Aorta (tissue), 5 donors: ENCODE measurements around the gene NTSR1. TPM values are rescaled to one million over a fixed set of nuclear protein-coding genes. Genes with fewer than 3 reads are reported as not detected.

ENCODE experiments used
- ATAC-seq: fragments of 200-7000 bp; cut with Tn5 transposase; one replicate; pipeline ENCODE4 v1.9.1; 2022; ENCODE audit warnings: moderate library complexity; ENCODE audit not compliant: low FRiP score
- DNase-seq, 2 donors: peaks; one replicate each; pipeline ENCODE4 v3.0.0-alpha.2; 2020
- H3K27ac ChIP-seq, 2 donors: one replicate each; pipeline ENCODE4 v1.5.1; 2013; ENCODE audit warnings: low read length in 2 of 2, mild to moderate bottlenecking in 2 of 2, moderate library complexity in 2 of 2, control low read depth in 1 of 2, inconsistent platforms in 1 of 2, low read depth in 1 of 2
- H3K27me3 ChIP-seq, 2 donors: one replicate each; pipeline ENCODE4 v1.6.1; 2013; ENCODE audit warnings: control low read depth in 1 of 2, low read length in 1 of 2, mild to moderate bottlenecking in 1 of 2, moderate library complexity in 1 of 2; ENCODE audit not compliant: insufficient read depth in 2 of 2, control insufficient read depth in 1 of 2
- H3K36me3 ChIP-seq, 2 donors: one replicate each; pipeline ENCODE4 v1.6.1; 2013; ENCODE audit warnings: control low read depth in 1 of 2, low read length in 1 of 2, mild to moderate bottlenecking in 1 of 2; ENCODE audit not compliant: insufficient read depth in 2 of 2, control insufficient read depth in 1 of 2
- H3K4me1 ChIP-seq, 2 donors: one replicate each; pipeline ENCODE4 v1.6.1; 2013; ENCODE audit warnings: low read length in 2 of 2, control low read depth in 1 of 2, mild to moderate bottlenecking in 1 of 2, moderate library complexity in 1 of 2; ENCODE audit not compliant: insufficient read depth in 2 of 2, control insufficient read depth in 1 of 2
- H3K4me3 ChIP-seq, 2 donors: one replicate each; pipeline ENCODE4 v1.5.1; 2013; ENCODE audit warnings: low read length in 2 of 2, control low read depth in 1 of 2, mild to moderate bottlenecking in 1 of 2
- H3K9me3 ChIP-seq: one replicate; pipeline ENCODE4 v1.6.1; 2013; ENCODE audit warnings: mild to moderate bottlenecking, low read length; ENCODE audit not compliant: control insufficient read depth
- WGBS, 2 donors: extraction: QIAGEN DNeasy Blood & Tissue Kit; methylation state at CpG; one replicate each; pipeline ENCODE4 v1.1.7; 2013; 5-methylcytosine and 5-hydroxymethylcytosine counted together
- intact Hi-C, 2 donors: fragments of 100-400 bp; cut with DNase I; formaldehyde crosslinking; loops; one replicate each; pipeline versions ENCODE4 v1.14.2 to v1.15.0; 2022
- polyA plus RNA-seq, 2 donors: library from polyadenylated mRNA; stranded (reverse); fragments of 200-250 nt; gene quantifications; one replicate each; pipeline ENCODE4 v1.2.3, GENCODE V29; 2013
- total RNA-seq, 2 donors: library from RNA; stranded (reverse); fragmentation: NEBNext Ultra II Directional; extraction: Animal tissue kit (Norgen Biotek cat#: 25700); gene quantifications; one replicate each; pipeline ENCODE4 v1.2.1, GENCODE V29; 2021
- donor health status: healthy with polysubstance abuse.
- donor health status: Bipolar disorder and iron deficiency.
- donor health status: DM: no; HTN: no; CAD: no.
- donor health status: DM: no; HTN: no; CAD: no.
- donor health status: DM: yes; HTN: yes; CAD: no.

NTSR1 gene
- total and polyA plus RNA-seq, 4 donors = not detected

GRCh38 chr20:62739067-62739466, 30.4 kb downstream of the NTSR1 start:
- H3K27me3 ChIP-seq = no peaks in the 10 kb centered on the region
- no peaks in the 10 kb centered on the region for H3K36me3 ChIP-seq
- H3K9me3 ChIP-seq = no peaks in the 10 kb centered on the region
- no peak overlapping the region for H3K27ac ChIP-seq
- whole genome bisulfite sequencing, 2 donors = 90% methylated on average over 12 of the region's 12 CpGs
- intact Hi-C loops = no loop called here
- no peak overlapping the region for H3K4me3 ChIP-seq
- ATAC-seq (no peak), DNase-seq (peak; percentile 41 to 44)
- no peaks in the 10 kb centered on the region for H3K4me1 ChIP-seq

DNA sequence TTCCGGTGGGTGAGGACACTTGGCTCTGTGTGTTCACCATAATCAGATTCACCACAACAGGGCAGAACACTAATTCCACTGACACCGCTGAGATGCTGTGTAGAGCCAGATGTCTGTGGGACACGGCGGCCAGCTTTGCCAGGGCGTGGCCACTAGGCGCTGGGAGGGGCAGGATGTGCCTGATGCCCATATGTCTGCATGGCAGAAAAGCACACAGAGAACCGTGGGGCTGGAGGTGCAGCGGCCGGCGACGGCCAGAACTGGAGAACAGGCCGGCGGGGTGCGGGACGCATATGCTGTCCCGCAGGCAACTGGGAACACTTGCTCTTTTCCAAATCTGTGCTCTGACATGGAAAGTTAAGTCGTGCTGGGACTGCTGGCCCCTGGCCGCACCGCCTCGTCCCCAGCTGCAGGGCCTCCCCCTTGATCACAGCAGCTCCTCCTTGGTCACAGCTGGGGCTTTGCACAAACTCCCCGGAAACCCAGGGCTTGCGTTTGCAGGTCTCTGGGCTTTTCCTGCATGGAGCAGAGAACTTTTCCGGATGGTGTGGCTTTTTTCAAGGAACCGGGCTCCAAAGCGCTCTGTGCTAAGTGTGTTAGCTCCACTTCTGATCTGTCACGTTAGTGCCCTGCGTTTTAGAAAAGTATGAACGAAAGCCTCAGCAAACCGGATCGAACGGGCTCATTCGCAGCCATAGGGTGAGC, 31.1 kb downstream of the NTSR1 start:
- WGBS, 2 donors = 69 to 71% methylated on average over 31 to 32 of the region's 32 CpGs
- Histone ChIP-seq H3K27me3 (no peaks in the 10 kb centered on the region), H3K36me3 (no peaks in the 10 kb centered on the region), H3K9me3 (no peaks in the 10 kb centered on the region), H3K27ac (no peak overlapping the region), H3K4me3 (no peak overlapping the region), H3K4me1 (no peaks in the 10 kb centered on the region)
- peak; percentile 52 to 72 for DNase-seq
- intact Hi-C loops = no loop called here
- ATAC-seq = peak; percentile 5

- no peak for ATAC-seq
- Histone ChIP-seq H3K36me3 (no peaks in the 10 kb centered on the region), H3K4me1 (no peaks in the 10 kb centered on the region), H3K9me3 (no peaks in the 10 kb centered on the region), H3K4me3 (no peak overlapping the region), H3K27me3 (no peaks in the 10 kb centered on the region), H3K27ac (no peak overlapping the region)
- DNase-seq = peak; percentile 50 to 68
- intact Hi-C loops = no loop called here
- WGBS, 2 donors = 53 to 59% methylated on average over 28 of the region's 28 CpGs
Measured at GRCh38 chr20:62740286-62741141, 31.9 kb downstream of the NTSR1 start.

GRCh38 chr20:62741191-62741691, 32.6 kb downstream of the NTSR1 start:
- Histone ChIP-seq H3K27ac (no peak overlapping the region), H3K4me1 (no peaks in the 10 kb centered on the region), H3K36me3 (no peaks in the 10 kb centered on the region), H3K27me3 (no peaks in the 10 kb centered on the region), H3K4me3 (no peak overlapping the region), H3K9me3 (no peaks in the 10 kb centered on the region)
- ATAC-seq (no peak), DNase-seq (peak; percentile 30 to 67)
- intact Hi-C loops = no loop called here
- WGBS, 2 donors = 43 to 55% methylated on average over 9 of the region's 9 CpGs

GRCh38 chr20:62741701-62742491, 33.3 kb downstream of the NTSR1 start:
- H3K27ac ChIP-seq = no peak overlapping the region
- 85 to 87% methylated on average over 18 of the region's 18 CpGs for WGBS, 2 donors
- no peak overlapping the region for H3K4me3 ChIP-seq
- no peaks in the 10 kb centered on the region for H3K4me1 ChIP-seq
- DNase-seq (peak; percentile 41 to 70), ATAC-seq (no peak)
- H3K27me3 ChIP-seq = no peaks in the 10 kb centered on the region
- H3K9me3 ChIP-seq = no peaks in the 10 kb centered on the region
- intact Hi-C loops = no loop called here
- H3K36me3 ChIP-seq = no peaks in the 10 kb centered on the region

DNA sequence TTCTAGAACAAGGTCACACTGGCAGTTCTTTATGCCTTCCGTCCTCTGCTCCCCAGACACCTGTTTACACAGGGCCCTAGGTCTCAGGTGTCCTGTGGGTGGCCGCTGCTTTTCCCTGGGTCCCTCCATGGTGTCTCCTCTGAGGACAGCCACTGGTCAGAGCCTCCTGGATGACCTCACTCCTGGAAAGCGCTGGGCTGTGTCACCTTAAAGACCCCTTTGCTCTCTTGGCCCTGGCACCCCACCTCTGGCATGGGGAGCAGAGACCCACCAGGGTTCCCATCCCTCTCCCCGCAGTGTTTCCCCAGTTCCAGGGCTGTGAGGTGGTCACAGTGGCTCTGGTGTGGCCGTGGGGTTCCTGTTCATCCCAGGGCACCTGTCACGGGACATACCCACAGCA, 33.9 kb downstream of the NTSR1 start:
- ATAC-seq (no peak), DNase-seq (peak; percentile 24 to 34)
- intact Hi-C loops = no loop called here
- no peaks in the 10 kb centered on the region for H3K36me3 ChIP-seq
- no peaks in the 10 kb centered on the region for H3K9me3 ChIP-seq
- no peaks in the 10 kb centered on the region for H3K4me1 ChIP-seq
- no peak overlapping the region for H3K4me3 ChIP-seq
- no peak overlapping the region for H3K27ac ChIP-seq
- 83 to 91% methylated on average over 6 of the region's 6 CpGs for WGBS, 2 donors
- no peaks in the 10 kb centered on the region for H3K27me3 ChIP-seq

- Histone ChIP-seq H3K4me1 (no peaks in the 10 kb centered on the region), H3K27me3 (no peaks in the 10 kb centered on the region), H3K4me3 (no peak overlapping the region), H3K36me3 (no peaks in the 10 kb centered on the region), H3K9me3 (no peaks in the 10 kb centered on the region), H3K27ac (no peak overlapping the region)
- 88 to 93% methylated on average over 21 of the region's 21 CpGs for WGBS, 2 donors
- intact Hi-C loops = no loop called here
- peak; percentile 26 to 39 for DNase-seq
- no peak for ATAC-seq
Measured at GRCh38 chr20:62742979-62743776, 34.5 kb downstream of the NTSR1 start.

DNA sequence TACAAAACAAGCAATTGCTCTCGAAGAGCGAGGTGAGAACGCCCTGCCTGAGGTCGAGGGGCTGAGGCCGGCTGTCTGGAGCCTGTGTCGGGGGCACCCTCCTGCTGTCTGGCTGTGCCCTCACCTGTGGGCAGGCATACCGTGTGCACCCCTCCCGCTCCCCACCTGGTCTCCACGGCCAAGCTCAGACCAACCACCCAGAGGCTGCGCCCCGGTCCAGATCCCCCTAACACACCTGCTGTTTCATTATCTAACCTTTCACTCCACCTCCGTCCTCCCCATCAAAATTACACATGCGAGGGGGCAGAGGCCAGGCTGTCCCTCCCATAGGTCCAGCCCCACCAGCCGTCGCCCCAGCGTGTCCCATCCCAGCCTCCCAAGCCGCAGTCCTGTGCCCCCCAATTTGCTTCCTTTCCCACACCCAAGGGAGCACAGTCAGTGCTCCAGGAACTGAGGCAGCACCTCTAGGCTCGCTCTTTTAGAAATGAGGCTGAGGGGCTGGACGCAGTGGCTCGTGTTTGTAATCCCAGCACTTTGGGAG, 35.2 kb downstream of the NTSR1 start:
- no peak overlapping the region for H3K27ac ChIP-seq
- H3K27me3 ChIP-seq = no peaks in the 10 kb centered on the region
- intact Hi-C loops = no loop called here
- ATAC-seq (no peak), DNase-seq (peak; percentile 30 to 64)
- no peaks in the 10 kb centered on the region for H3K4me1 ChIP-seq
- H3K4me3 ChIP-seq = no peak overlapping the region
- H3K9me3 ChIP-seq = no peaks in the 10 kb centered on the region
- 89 to 91% methylated on average over 20 of the region's 20 CpGs for WGBS, 2 donors
- H3K36me3 ChIP-seq = no peaks in the 10 kb centered on the region
